ENCODE data around the gene MARCHF10. TPM values are rescaled to one million over a fixed set of nuclear protein-coding genes. Genes with fewer than 3 reads are reported as not detected.

MARCHF10 gene
- total and polyA plus RNA-seq, 9 of the 15 experiments (the other 6 are each of a cell fraction or from before 2014, with no cell fraction given): not detected

DNA sequence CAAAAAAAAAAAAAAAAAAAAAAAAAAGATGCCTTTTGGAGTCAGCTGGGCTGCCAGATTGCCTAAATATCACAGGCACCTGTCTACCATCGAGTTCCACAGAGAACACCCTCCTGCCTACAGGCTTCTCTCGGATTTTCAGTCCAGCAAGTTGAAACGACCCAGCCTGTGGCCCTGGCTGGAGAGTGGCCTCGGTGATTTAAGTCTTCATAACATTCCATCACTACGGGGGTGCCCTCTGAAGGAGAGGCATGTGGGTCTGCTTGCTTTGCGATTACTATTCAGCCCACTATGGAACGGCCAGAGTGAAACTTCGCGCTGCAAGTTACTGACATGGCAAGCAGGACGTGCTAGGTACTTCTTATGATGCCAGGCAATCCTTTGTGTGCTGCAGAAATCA lies 42.8 kb downstream of the MARCHF10 start (continued):
- TF ChIP-seq, protein P1, sequence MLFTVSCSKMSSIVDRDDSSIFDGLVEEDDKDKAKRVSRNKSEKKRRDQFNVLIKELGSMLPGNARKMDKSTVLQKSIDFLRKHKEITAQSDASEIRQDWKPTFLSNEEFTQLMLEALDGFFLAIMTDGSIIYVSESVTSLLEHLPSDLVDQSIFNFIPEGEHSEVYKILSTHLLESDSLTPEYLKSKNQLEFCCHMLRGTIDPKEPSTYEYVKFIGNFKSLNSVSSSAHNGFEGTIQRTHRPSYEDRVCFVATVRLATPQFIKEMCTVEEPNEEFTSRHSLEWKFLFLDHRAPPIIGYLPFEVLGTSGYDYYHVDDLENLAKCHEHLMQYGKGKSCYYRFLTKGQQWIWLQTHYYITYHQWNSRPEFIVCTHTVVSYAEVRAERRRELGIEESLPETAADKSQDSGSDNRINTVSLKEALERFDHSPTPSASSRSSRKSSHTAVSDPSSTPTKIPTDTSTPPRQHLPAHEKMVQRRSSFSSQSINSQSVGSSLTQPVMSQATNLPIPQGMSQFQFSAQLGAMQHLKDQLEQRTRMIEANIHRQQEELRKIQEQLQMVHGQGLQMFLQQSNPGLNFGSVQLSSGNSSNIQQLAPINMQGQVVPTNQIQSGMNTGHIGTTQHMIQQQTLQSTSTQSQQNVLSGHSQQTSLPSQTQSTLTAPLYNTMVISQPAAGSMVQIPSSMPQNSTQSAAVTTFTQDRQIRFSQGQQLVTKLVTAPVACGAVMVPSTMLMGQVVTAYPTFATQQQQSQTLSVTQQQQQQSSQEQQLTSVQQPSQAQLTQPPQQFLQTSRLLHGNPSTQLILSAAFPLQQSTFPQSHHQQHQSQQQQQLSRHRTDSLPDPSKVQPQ (CRISPR knock-in tag; IDR thresholded peaks at IDR 0.05; ENCODE audit: borderline replicate concordance): no peak
- TF ChIP-seq ZNF165 (CRISPR knock-in tag; IDR thresholded peaks at IDR 0.05; ENCODE audit: borderline replicate concordance): no peak
- TF ChIP-seq ASH1L (IDR thresholded peaks at IDR 0.05; ENCODE audit: borderline replicate concordance, low read depth, partially characterized antibody): no peak
- TF ChIP-seq, protein P2, sequence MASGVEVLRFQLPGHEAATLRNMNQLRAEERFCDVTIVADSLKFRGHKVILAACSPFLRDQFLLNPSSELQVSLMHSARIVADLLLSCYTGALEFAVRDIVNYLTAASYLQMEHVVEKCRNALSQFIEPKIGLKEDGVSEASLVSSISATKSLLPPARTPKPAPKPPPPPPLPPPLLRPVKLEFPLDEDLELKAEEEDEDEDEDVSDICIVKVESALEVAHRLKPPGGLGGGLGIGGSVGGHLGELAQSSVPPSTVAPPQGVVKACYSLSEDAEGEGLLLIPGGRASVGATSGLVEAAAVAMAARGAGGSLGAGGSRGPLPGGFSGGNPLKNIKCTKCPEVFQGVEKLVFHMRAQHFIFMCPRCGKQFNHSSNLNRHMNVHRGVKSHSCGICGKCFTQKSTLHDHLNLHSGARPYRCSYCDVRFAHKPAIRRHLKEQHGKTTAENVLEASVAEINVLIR (CRISPR knock-in tag; IDR thresholded peaks at IDR 0.05): no peak

DNA sequence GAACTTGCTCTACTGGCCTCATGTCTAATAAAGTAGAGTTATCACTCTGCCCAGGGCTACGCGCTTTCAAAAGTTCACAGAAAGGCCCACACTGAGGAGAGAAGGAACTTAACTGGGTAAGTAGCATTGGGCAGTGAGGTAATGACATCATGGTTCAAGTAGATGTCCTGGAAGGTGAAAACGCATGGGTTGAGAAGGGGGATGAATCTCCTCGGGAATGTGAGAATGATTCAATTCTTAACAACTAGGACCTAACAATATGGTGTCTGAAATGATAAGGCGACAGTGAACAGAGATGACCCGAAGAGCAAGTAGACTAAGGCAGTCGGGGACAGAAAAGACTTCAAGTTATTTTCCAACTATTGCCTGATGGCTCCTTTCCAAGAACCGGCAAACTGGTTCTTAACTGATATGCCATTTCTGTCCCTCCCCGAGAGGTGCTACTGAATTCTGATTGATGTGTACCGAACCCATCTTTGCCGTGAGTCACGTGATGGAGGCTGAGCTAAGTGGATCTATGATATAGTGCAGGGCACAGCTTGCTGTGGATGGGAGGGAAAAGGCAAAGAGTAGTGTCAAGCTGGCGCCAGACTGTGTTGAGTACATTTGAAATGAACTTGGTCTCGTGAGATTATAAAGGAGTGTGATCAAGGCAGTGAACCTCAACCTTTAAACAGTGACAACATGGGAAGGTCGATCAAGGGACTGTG lies 44.1 kb downstream of the MARCHF10 start:
- intact Hi-C loops (cut with micrococcal nuclease) (no loop called here), in situ Hi-C loops (cut with MboI) (no loop called here)
- no TSS peak for BruUV-seq (replicated peaks)
- H3K9me1 ChIP-seq (ENCODE audit: control insufficient read depth, insufficient read depth, low read length): no peaks in the 10 kb centered on the region
- peaks cover 44 to 54% of the 10 kb centered on the region in 2 experiments for H3K27me3 ChIP-seq (ENCODE audit: control insufficient read depth in 2 of 2, insufficient read depth in 2 of 2, low read length in 2 of 2)
- ChIA-PET CTCF (ENCODE audit: low intra/inter-chr PET ratio) (interaction anchor here (0.6 to 0.7 kb wide), 2 partner anchors 14 to 181 kb away, joined by 3 read pairs; no protein-coding TSS in a partner anchor), POLR2A (no interaction called here)
- no peak overlapping the region for H3K4me3 ChIP-seq
- H3K79me2 ChIP-seq (ENCODE audit: control insufficient read depth, insufficient read depth, low read length): no peaks in the 10 kb centered on the region
- DNase-seq (ENCODE audit: extremely low read depth in 1 of 4, low spot score in 3 of 4) (peak in 1 of 4 experiments; percentile 12), FAIRE-seq (peak; percentile 46), ATAC-seq (no peak)
- no peak overlapping the region for H3K9ac ChIP-seq (ENCODE audit: insufficient read depth in 1 of 2, low read depth in 2 of 2, low read length in 2 of 2)
- no peaks in the 10 kb centered on the region for H3K36me3 ChIP-seq (ENCODE audit: control insufficient read depth, insufficient read depth, low read length)
- H3K4me1 ChIP-seq (replicated peaks in 1 of 2; ENCODE audit: control insufficient read depth in 2 of 2, insufficient read depth in 2 of 2, low read length in 2 of 2): no peaks in the 10 kb centered on the region; a peak in 1 of 5 replicates
- no peak overlapping the region for H3K27ac ChIP-seq (ENCODE audit: extremely low read depth, low read depth, low read length)
- H2AFZ ChIP-seq (ENCODE audit: low read depth, low read length): no peak overlapping the region
- peak overlapping the region; percentile 24; the same call in 1 of the 2 replicates for H3K4me2 ChIP-seq (ENCODE audit: insufficient read depth, low read length)
- H3K9me3 ChIP-seq (replicated peaks; ENCODE audit: control insufficient read depth, insufficient read depth, low read depth, low read length): no peaks in the 10 kb centered on the region
- H4K20me1 ChIP-seq (replicated peaks; ENCODE audit: control insufficient read depth, insufficient read depth, low read length): no peaks in the 10 kb centered on the region
- WGBS (ENCODE audit: insufficient coverage, low coverage, missing lambda C conversion rate): under 1% methylated on average over 15 of the region's 15 CpGs
- TF ChIP-seq, protein P3, sequence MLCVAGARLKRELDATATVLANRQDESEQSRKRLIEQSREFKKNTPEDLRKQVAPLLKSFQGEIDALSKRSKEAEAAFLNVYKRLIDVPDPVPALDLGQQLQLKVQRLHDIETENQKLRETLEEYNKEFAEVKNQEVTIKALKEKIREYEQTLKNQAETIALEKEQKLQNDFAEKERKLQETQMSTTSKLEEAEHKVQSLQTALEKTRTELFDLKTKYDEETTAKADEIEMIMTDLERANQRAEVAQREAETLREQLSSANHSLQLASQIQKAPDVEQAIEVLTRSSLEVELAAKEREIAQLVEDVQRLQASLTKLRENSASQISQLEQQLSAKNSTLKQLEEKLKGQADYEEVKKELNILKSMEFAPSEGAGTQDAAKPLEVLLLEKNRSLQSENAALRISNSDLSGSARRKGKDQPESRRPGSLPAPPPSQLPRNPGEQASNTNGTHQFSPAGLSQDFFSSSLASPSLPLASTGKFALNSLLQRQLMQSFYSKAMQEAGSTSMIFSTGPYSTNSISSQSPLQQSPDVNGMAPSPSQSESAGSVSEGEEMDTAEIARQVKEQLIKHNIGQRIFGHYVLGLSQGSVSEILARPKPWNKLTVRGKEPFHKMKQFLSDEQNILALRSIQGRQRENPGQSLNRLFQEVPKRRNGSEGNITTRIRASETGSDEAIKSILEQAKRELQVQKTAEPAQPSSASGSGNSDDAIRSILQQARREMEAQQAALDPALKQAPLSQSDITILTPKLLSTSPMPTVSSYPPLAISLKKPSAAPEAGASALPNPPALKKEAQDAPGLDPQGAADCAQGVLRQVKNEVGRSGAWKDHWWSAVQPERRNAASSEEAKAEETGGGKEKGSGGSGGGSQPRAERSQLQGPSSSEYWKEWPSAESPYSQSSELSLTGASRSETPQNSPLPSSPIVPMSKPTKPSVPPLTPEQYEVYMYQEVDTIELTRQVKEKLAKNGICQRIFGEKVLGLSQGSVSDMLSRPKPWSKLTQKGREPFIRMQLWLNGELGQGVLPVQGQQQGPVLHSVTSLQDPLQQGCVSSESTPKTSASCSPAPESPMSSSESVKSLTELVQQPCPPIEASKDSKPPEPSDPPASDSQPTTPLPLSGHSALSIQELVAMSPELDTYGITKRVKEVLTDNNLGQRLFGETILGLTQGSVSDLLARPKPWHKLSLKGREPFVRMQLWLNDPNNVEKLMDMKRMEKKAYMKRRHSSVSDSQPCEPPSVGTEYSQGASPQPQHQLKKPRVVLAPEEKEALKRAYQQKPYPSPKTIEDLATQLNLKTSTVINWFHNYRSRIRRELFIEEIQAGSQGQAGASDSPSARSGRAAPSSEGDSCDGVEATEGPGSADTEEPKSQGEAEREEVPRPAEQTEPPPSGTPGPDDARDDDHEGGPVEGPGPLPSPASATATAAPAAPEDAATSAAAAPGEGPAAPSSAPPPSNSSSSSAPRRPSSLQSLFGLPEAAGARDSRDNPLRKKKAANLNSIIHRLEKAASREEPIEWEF (CRISPR knock-in tag; IDR thresholded peaks at IDR 0.05): no peak
- TF ChIP-seq, protein P4, sequence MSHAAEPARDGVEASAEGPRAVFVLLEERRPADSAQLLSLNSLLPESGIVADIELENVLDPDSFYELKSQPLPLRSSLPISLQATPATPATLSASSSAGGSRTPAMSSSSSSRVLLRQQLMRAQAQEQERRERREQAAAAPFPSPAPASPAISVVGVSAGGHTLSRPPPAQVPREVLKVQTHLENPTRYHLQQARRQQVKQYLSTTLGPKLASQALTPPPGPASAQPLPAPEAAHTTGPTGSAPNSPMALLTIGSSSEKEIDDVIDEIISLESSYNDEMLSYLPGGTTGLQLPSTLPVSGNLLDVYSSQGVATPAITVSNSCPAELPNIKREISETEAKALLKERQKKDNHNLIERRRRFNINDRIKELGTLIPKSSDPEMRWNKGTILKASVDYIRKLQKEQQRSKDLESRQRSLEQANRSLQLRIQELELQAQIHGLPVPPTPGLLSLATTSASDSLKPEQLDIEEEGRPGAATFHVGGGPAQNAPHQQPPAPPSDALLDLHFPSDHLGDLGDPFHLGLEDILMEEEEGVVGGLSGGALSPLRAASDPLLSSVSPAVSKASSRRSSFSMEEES (CRISPR knock-in tag; IDR thresholded peaks at IDR 0.05): peak; percentile 93
- TF ChIP-seq BACH1 (tag; IDR thresholded peaks at IDR 0.05): no peak
- TF ChIP-seq ZC3H4 (CRISPR knock-in tag; IDR thresholded peaks at IDR 0.05; ENCODE audit: borderline replicate concordance): no peak

Data from K562 (cell line).